CD8-positive, alpha-beta memory T cell (primary cell): ENCODE results near the gene CASP7. TPM values are rescaled to one million over a fixed set of nuclear protein-coding genes. Genes with fewer than 3 reads are reported as not detected.
"Not testable (repeated sequence)": the region's sequence is repeated elsewhere in the genome, so short reads cannot be mapped to it uniquely, and the experiment has no call there.

Experiments used
- CTCF ChIA-PET: fragments of 350-600 bp; sonication (Branson Sonifier 250); formaldehyde crosslinking; loops from one replicate; lab custom pipeline; 2021; ENCODE audit warnings: antibody characterized with exemption; lab: Charles Lee
- POLR2A ChIA-PET: fragments of 350-600 bp; sonication (Branson Sonifier 250); formaldehyde crosslinking; loops from one replicate; lab custom pipeline; 2021; ENCODE audit warnings: antibody characterized with exemption; lab: Charles Lee
- DNase-seq, 5 donors: peaks; one replicate each; pipeline versions ENCODE4 v3.0.0 to v3.0.0-alpha.2; 2020 to 2022; ENCODE audit warnings: mixed read lengths in 1 of 5
- H3K27ac ChIP-seq: one replicate; pipeline ENCODE4 v1.7.0; 2013; ENCODE audit warnings: low read depth, mild to moderate bottlenecking, low read length, moderate library complexity
- H3K27me3 ChIP-seq: 2 replicates; pipeline ENCODE4 v1.7.0; 2013; ENCODE audit warnings: low read length, mild to moderate bottlenecking; ENCODE audit not compliant: insufficient read depth, poor library complexity, severe bottlenecking
- H3K36me3 ChIP-seq: 2 replicates; pipeline ENCODE4 v1.7.0; 2013; ENCODE audit warnings: mild to moderate bottlenecking, low read length, moderate library complexity; ENCODE audit not compliant: insufficient read depth
- H3K4me1 ChIP-seq: 2 replicates; pipeline ENCODE4 v1.7.0; 2013; ENCODE audit warnings: mild to moderate bottlenecking, low read length, moderate library complexity; ENCODE audit not compliant: insufficient read depth
- H3K4me3 ChIP-seq: 2 replicates; pipeline ENCODE4 v1.7.0; 2013; ENCODE audit warnings: mild to moderate bottlenecking, low read length
- H3K9me3 ChIP-seq: 2 replicates; pipeline ENCODE4 v1.7.0; 2013; ENCODE audit warnings: mild to moderate bottlenecking, low read length
- H3K27ac Mint-ChIP-seq, 8 donors: one replicate each; pipeline ENCODE4 v1.8.0; 2020 to 2021; ENCODE audit warnings: mixed read lengths in 8 of 8, mild to moderate bottlenecking in 6 of 8, inconsistent platforms in 3 of 8, moderate library complexity in 3 of 8
- H3K27me3 Mint-ChIP-seq, 2 donors: one replicate each; pipeline ENCODE4 v1.8.0; 2020 to 2021; ENCODE audit warnings: mixed read lengths in 2 of 2, mild to moderate bottlenecking in 1 of 2, moderate library complexity in 1 of 2
- H3K36me3 Mint-ChIP-seq, 3 donors: one replicate each; pipeline ENCODE4 v1.8.0; 2020 to 2021; ENCODE audit warnings: mixed read lengths in 3 of 3, inconsistent platforms in 1 of 3, mild to moderate bottlenecking in 1 of 3
- H3K4me1 Mint-ChIP-seq, 3 donors: one replicate each; pipeline ENCODE4 v1.8.0; 2020 to 2021; ENCODE audit warnings: mixed read lengths in 3 of 3, inconsistent platforms in 1 of 3, mild to moderate bottlenecking in 1 of 3
- H3K4me3 Mint-ChIP-seq, 7 donors: one replicate each; pipeline ENCODE4 v1.8.0; 2020 to 2021; ENCODE audit warnings: mixed read lengths in 7 of 7, mild to moderate bottlenecking in 6 of 7, moderate library complexity in 4 of 7, inconsistent platforms in 2 of 7
- H3K9me3 Mint-ChIP-seq, 5 donors: one replicate each; pipeline ENCODE4 v1.8.0; 2020 to 2022; ENCODE audit warnings: mixed read lengths in 5 of 5, mild to moderate bottlenecking in 3 of 5, moderate library complexity in 2 of 5, inconsistent platforms in 1 of 5
- polyA plus RNA-seq: library from polyadenylated mRNA; unstranded; fragments of 300-500 nt; fragmentation: Illumina TruSeq; gene quantifications from one replicate; pipeline ENCODE4 v1.2.3, GENCODE V29; 2021
- total RNA-seq, 2 experiments: library from RNA; stranded (reverse); gene quantifications; one replicate each; pipeline ENCODE4 v1.2.3, GENCODE V29; 2021

The CASP7 gene
- total and polyA plus RNA-seq, 3 experiments from 2014 or later = 21.4 to 29.4 (median 23.4) TPM

DNA sequence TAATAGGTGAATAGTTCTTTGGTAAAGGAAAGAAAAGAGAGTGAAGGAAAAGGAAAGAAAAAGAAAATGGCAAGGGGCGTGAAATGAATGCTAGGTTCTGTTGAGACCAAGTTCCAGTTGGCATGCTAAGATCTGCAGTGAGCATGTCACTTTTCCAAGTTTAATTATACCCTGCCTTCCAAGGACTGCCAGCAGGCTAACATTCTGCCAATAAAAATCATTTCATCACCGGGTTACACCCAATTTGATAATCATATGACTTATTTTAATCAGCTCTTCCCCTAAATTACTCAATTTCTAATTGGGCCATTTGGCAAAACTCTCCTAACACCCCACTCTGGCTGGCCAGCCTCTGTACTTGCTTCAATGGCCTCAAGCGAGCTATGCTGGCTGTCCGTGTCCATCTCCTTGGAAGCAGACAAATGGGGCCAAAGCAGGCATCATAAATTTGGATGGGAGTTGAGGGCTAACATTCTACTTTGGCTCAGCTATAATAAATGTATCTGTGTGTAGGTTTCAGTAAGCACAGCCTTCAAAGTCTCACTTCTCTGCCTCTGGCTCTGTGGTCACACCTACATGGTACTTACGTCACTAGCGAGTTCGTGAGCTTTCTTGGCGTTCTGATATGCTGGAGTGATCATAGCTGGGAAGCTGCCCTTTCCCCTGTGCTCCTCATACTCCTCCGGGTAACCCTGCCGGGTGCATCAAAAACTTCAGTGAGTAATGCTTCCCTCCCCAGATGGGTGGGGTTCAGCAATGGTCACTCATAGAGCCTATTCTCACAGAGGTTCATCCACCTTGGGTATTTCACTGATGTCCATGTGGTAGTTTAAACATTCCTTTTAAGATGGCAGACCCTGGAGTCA lies 33.1 kb upstream of the CASP7 start:
- H3K4me1 Mint-ChIP-seq = no peaks in the 10 kb centered on the region
- H3K27me3 Mint-ChIP-seq = peaks cover 8 to 56% of the 10 kb centered on the region in 2 donors
- no peak overlapping the region for H3K4me3 Mint-ChIP-seq
- ChIA-PET POLR2A (no interaction called here), CTCF (interaction anchor here (0.6 kb wide), 1 partner anchor 84 kb away, joined by 3 read pairs; no protein-coding TSS in a partner anchor)
- DNase-seq = no peak
- no peaks in the 10 kb centered on the region for H3K9me3 Mint-ChIP-seq
- H3K9me3 ChIP-seq = no peaks in the 10 kb centered on the region
- no peaks in the 10 kb centered on the region for H3K36me3 Mint-ChIP-seq
- H3K27ac Mint-ChIP-seq = no peak overlapping the region
- no peak overlapping the region for H3K4me3 ChIP-seq
- no peaks in the 10 kb centered on the region for H3K27me3 ChIP-seq
- no peaks in the 10 kb centered on the region for H3K36me3 ChIP-seq
- H3K27ac ChIP-seq = no peak overlapping the region
- H3K4me1 ChIP-seq = no peaks in the 10 kb centered on the region

DNA sequence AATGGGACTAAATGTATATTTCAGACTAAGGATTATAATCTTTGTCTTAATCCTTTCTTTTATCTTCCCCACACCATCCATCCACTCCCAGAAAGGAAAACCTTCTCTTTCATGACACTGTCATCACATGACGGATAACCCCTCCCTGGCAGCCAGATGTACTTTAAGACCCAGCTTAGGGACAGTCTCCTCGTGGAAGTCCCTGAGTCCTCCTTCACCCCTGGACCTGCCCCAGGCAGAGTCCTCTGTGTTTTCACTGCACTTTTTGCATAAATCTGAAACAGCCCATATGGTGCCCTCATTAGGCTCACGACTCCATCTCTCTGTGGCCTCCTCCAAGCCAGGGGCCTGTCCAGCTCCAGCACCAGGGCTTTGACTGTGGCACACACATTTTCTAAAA lies 31.9 kb upstream of the CASP7 start:
- Mint-ChIP-seq H3K9me3 (no peaks in the 10 kb centered on the region), H3K27ac (no peak overlapping the region), H3K4me3 (no peak overlapping the region), H3K36me3 (no peaks in the 10 kb centered on the region), H3K4me1 (no peaks in the 10 kb centered on the region), H3K27me3 (peaks cover 12 to 52% of the 10 kb centered on the region in 2 donors)
- Histone ChIP-seq H3K27ac (no peak overlapping the region), H3K4me1 (no peaks in the 10 kb centered on the region), H3K27me3 (no peaks in the 10 kb centered on the region), H3K36me3 (no peaks in the 10 kb centered on the region), H3K9me3 (no peaks in the 10 kb centered on the region), H3K4me3 (no peak overlapping the region)
- ChIA-PET CTCF (no interaction called here), POLR2A (no interaction called here)
- DNase-seq = no peak

GRCh38 chr10:113648478-113648877 lies 31.2 kb upstream of the CASP7 start:
- ChIA-PET CTCF (no interaction called here), POLR2A (no interaction called here)
- H3K9me3 Mint-ChIP-seq = no peaks in the 10 kb centered on the region
- no peaks in the 10 kb centered on the region for H3K4me1 ChIP-seq
- H3K9me3 ChIP-seq = no peaks in the 10 kb centered on the region
- no peaks in the 10 kb centered on the region for H3K4me1 Mint-ChIP-seq
- no peak for DNase-seq
- no peak overlapping the region for H3K27ac ChIP-seq
- no peak overlapping the region for H3K27ac Mint-ChIP-seq
- no peak overlapping the region for H3K4me3 ChIP-seq
- H3K27me3 Mint-ChIP-seq = peaks cover 12 to 53% of the 10 kb centered on the region in 2 donors
- no peaks in the 10 kb centered on the region for H3K36me3 Mint-ChIP-seq
- H3K4me3 Mint-ChIP-seq = no peak overlapping the region
- H3K36me3 ChIP-seq = no peaks in the 10 kb centered on the region
- H3K27me3 ChIP-seq = no peaks in the 10 kb centered on the region

DNA sequence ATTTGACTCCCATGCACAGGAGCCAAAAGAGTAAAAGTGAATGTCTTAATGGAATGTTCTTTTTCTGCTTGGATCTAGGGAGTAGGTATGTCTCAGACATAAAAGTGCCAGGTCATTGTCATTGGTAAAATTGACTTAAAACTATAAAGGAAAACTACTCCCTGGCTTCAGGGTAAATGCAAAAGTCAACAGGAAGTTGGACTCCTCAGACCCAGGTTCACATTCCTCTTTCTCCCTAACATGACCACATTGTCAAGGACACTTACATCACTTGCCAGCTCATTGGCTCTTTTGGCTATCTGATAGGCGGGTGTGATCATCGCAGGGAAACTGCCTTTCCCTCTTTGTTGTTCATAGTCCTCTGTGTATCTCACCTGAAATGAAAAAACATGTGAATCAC lies 29.5 kb upstream of the CASP7 start:
- H3K9me3 ChIP-seq = no peaks in the 10 kb centered on the region
- no peak for DNase-seq
- H3K4me3 Mint-ChIP-seq = no peak overlapping the region
- no peaks in the 10 kb centered on the region for H3K4me1 ChIP-seq
- POLR2A ChIA-PET = no interaction called here
- H3K27ac Mint-ChIP-seq = no peak overlapping the region
- H3K36me3 Mint-ChIP-seq = no peaks in the 10 kb centered on the region
- H3K9me3 Mint-ChIP-seq = no peaks in the 10 kb centered on the region
- no peaks in the 10 kb centered on the region for H3K4me1 Mint-ChIP-seq
- H3K27me3 Mint-ChIP-seq = peaks cover 12 to 58% of the 10 kb centered on the region in 2 donors
- no peak overlapping the region for H3K4me3 ChIP-seq
- H3K36me3 ChIP-seq = no peaks in the 10 kb centered on the region
- H3K27ac ChIP-seq = no peak overlapping the region
- no peaks in the 10 kb centered on the region for H3K27me3 ChIP-seq
- CTCF ChIA-PET = no interaction called here

DNA sequence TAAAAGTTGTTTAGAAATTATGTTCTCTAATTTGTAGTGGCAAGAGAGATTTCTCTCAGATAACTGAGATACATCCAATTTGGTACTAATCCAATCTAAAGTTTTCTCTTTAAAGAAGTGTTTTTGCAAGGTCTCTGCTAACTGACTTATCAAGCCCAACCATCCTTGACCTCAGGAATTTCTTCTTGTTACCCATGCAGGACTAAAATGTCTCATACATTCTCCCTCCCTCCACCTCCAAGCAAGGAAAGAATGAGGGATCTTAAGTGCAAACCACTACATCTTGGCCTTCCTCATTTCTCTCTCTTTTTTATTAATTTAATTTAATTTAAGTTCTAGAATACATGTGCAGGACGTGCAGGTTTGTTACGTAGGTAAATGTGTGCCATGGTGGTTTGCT lies 28.7 kb upstream of the CASP7 start:
- Histone ChIP-seq H3K4me1 (no peaks in the 10 kb centered on the region), H3K9me3 (no peaks in the 10 kb centered on the region), H3K27ac (no peak overlapping the region), H3K27me3 (no peaks in the 10 kb centered on the region), H3K4me3 (no peak overlapping the region), H3K36me3 (no peaks in the 10 kb centered on the region)
- Mint-ChIP-seq H3K36me3 (no peaks in the 10 kb centered on the region), H3K27ac (no peak overlapping the region), H3K27me3 (peaks cover 12 to 60% of the 10 kb centered on the region in 2 donors), H3K9me3 (no peaks in the 10 kb centered on the region), H3K4me3 (no peak overlapping the region), H3K4me1 (no peaks in the 10 kb centered on the region)
- ChIA-PET POLR2A (no interaction called here), CTCF (no interaction called here)
- DNase-seq = no peak

- Histone ChIP-seq H3K4me3 (no peak overlapping the region), H3K36me3 (no peaks in the 10 kb centered on the region), H3K27me3 (no peaks in the 10 kb centered on the region), H3K9me3 (no peaks in the 10 kb centered on the region), H3K4me1 (no peaks in the 10 kb centered on the region), H3K27ac (no peak overlapping the region)
- ChIA-PET POLR2A (no interaction called here), CTCF (no interaction called here)
- no peak for DNase-seq
- no peaks in the 10 kb centered on the region for H3K36me3 Mint-ChIP-seq
- peak overlapping the region in 1 of 8 donors; percentile 24 for H3K27ac Mint-ChIP-seq
- no peaks in the 10 kb centered on the region for H3K4me1 Mint-ChIP-seq
- no peaks in the 10 kb centered on the region for H3K9me3 Mint-ChIP-seq
- H3K4me3 Mint-ChIP-seq = no peak overlapping the region
- peaks cover 12 to 54% of the 10 kb centered on the region in 2 donors for H3K27me3 Mint-ChIP-seq
Measured at GRCh38 chr10:113651898-113652297, 27.8 kb upstream of the CASP7 start.

- POLR2A ChIA-PET, H3K4me3 Mint-ChIP-seq, CTCF ChIA-PET, H3K4me3 ChIP-seq, H3K4me1 ChIP-seq, H3K9me3 ChIP-seq, H3K27ac ChIP-seq, H3K4me1 Mint-ChIP-seq, H3K36me3 Mint-ChIP-seq, H3K27ac Mint-ChIP-seq, H3K36me3 ChIP-seq, H3K27me3 ChIP-seq, DNase-seq, H3K9me3 Mint-ChIP-seq: not testable (repeated sequence)
- H3K27me3 Mint-ChIP-seq = peaks cover 13 to 50% of the 10 kb centered on the region in 2 donors
Measured at GRCh38 chr10:113652456-113652855, 27.3 kb upstream of the CASP7 start.

DNA sequence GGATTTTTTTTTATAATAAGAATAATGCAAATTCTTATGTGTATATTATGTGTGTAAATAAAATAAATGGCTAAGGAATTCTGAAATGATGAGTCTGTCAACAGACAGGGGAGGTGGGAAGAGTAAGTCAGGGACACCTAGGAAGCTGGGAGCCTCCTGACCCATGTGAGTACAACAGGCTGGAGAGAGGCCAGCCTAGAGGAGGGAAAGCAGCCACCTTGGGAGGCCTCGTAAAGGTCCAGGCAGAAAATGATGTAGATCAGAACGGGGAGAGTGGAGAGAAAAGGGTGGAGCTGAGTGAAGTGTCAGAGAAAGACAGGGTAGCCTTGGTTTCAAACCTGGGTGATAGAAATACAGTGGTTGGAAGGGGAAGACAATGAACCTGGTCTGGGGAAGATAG lies 22.8 kb upstream of the CASP7 start:
- no peaks in the 10 kb centered on the region for H3K36me3 Mint-ChIP-seq
- H3K36me3 ChIP-seq = no peaks in the 10 kb centered on the region
- ChIA-PET CTCF (no interaction called here), POLR2A (no interaction called here)
- no peaks in the 10 kb centered on the region for H3K9me3 Mint-ChIP-seq
- no peaks in the 10 kb centered on the region for H3K27me3 ChIP-seq
- no peaks in the 10 kb centered on the region for H3K9me3 ChIP-seq
- no peak overlapping the region for H3K4me3 Mint-ChIP-seq
- H3K4me1 Mint-ChIP-seq = no peaks in the 10 kb centered on the region
- no peak for DNase-seq
- no peak overlapping the region for H3K27ac Mint-ChIP-seq
- H3K27ac ChIP-seq = no peak overlapping the region
- H3K27me3 Mint-ChIP-seq = peaks cover 4 to 33% of the 10 kb centered on the region in 2 donors
- no peaks in the 10 kb centered on the region for H3K4me1 ChIP-seq
- H3K4me3 ChIP-seq = no peak overlapping the region
